HEK293 (cell line): ENCODE data around the gene PI4KA.

Source experiments
- CTCF ChIA-PET: fragments of 350-600 bp; formaldehyde crosslinking; extraction: SDS; loops from one replicate; lab custom pipeline; 2021; ENCODE audit warnings: antibody characterized with exemption; lab: Yijun Ruan, JAX
- POLR2A ChIA-PET: fragments of 300-600 bp; formaldehyde crosslinking; extraction: SDS; loops from one replicate; lab custom pipeline; 2020; ENCODE audit warnings: antibody characterized with exemption, inconsistent platforms; lab: Yijun Ruan, JAX
- H3K27ac ChIP-seq: fragments of 200-500 bp; sonication (Bioruptor generic); 2 replicates; pipeline ENCODE4 v1.5.1; 2014; ENCODE audit warnings: low read depth, low read length, control low read depth, inconsistent platforms; ENCODE audit errors: extremely low read depth
- H3K36me3 ChIP-seq, 2 experiments: fragments of 200-500 bp in 1 of 2; sonication (Bioruptor generic) in 1 of 2; 1 replicate in 1 of 2; 2 replicates in 1 of 2; pipeline ENCODE4 v1.5.1; 2014 to 2017; ENCODE audit warnings: inconsistent platforms in 2 of 2, low read length in 2 of 2; ENCODE audit not compliant: control insufficient read depth in 2 of 2, insufficient read depth in 1 of 2
- H3K4me1 ChIP-seq: fragments of 200-500 bp; sonication (Bioruptor generic); 2 replicates; pipeline ENCODE4 v1.5.1; 2014; ENCODE audit warnings: mild to moderate bottlenecking, low read length, inconsistent platforms; ENCODE audit not compliant: control insufficient read depth, insufficient read depth
- H3K4me3 ChIP-seq: 2 replicates; pipeline ENCODE4 v1.5.1; 2011; ENCODE audit warnings: low read depth, mild to moderate bottlenecking, control low read depth, low read length, moderate library complexity
- H3K9me3 ChIP-seq: fragments of 200-500 bp; sonication (Bioruptor generic); 2 replicates; pipeline ENCODE4 v1.5.1; 2014; ENCODE audit warnings: low read depth, low read length, inconsistent platforms; ENCODE audit not compliant: control insufficient read depth, insufficient read depth
- INSM2 ChIP-seq: fragments of 450-650 bp; formaldehyde crosslinking; IDR thresholded peaks from 2 replicates; pipeline ENCODE4 v1.5.1; 2016; ENCODE audit warnings: missing biosample characterization, missing genetic modification characterization
- SP3 ChIP-seq: fragments of 450-650 bp; formaldehyde crosslinking; IDR thresholded peaks from 2 replicates; pipeline ENCODE4 v1.5.1; 2016; ENCODE audit warnings: missing biosample characterization, missing genetic modification characterization
- ZBTB20 ChIP-seq: fragments of 450-650 bp; formaldehyde crosslinking; IDR thresholded peaks from 2 replicates; pipeline ENCODE4 v1.5.1; 2016; ENCODE audit warnings: missing biosample characterization, missing genetic modification characterization
- ZBTB48 ChIP-seq: fragments of 450-650 bp; formaldehyde crosslinking; IDR thresholded peaks from 2 replicates; pipeline ENCODE4 v1.5.1; 2016; ENCODE audit warnings: missing biosample characterization, missing genetic modification characterization
- ZIC2 ChIP-seq: fragments of 450-650 bp; formaldehyde crosslinking; IDR thresholded peaks from 2 replicates; pipeline ENCODE4 v1.5.1; 2016; ENCODE audit warnings: missing biosample characterization, missing genetic modification characterization
- ZNF140 ChIP-seq: fragments of 450-650 bp; formaldehyde crosslinking; IDR thresholded peaks from 2 replicates; pipeline ENCODE4 v1.5.1; 2016; ENCODE audit warnings: missing biosample characterization, missing genetic modification characterization
- ZNF148 ChIP-seq: fragments of 450-650 bp; formaldehyde crosslinking; IDR thresholded peaks from 2 replicates; pipeline ENCODE4 v1.5.0; 2017; ENCODE audit warnings: missing biosample characterization, missing genetic modification characterization, borderline replicate concordance
- ZNF169 ChIP-seq: fragments of 450-650 bp; formaldehyde crosslinking; IDR thresholded peaks from 2 replicates; pipeline ENCODE4 v1.5.1; 2016; ENCODE audit warnings: missing biosample characterization, missing genetic modification characterization
- ZNF2 ChIP-seq: fragments of 450-650 bp; formaldehyde crosslinking; IDR thresholded peaks from 2 replicates; pipeline ENCODE4 v1.5.1; 2016; ENCODE audit warnings: missing biosample characterization, missing genetic modification characterization
- ZNF211 ChIP-seq: fragments of 450-650 bp; formaldehyde crosslinking; IDR thresholded peaks from 2 replicates; pipeline ENCODE4 v1.5.1; 2016; ENCODE audit warnings: low read depth, missing biosample characterization, missing genetic modification characterization
- ZNF24 ChIP-seq: fragments of 450-650 bp; formaldehyde crosslinking; IDR thresholded peaks from 2 replicates; pipeline ENCODE4 v1.5.1; 2016; ENCODE audit warnings: missing biosample characterization, missing genetic modification characterization
- ZNF26 ChIP-seq: fragments of 450-650 bp; formaldehyde crosslinking; IDR thresholded peaks from 2 replicates; pipeline ENCODE4 v1.5.1; 2016; ENCODE audit warnings: missing biosample characterization, missing genetic modification characterization
- ZNF398 ChIP-seq: fragments of 450-650 bp; formaldehyde crosslinking; IDR thresholded peaks from 2 replicates; pipeline ENCODE4 v1.5.1; 2017; ENCODE audit warnings: missing biosample characterization, missing genetic modification characterization
- ZNF404 ChIP-seq: fragments of 450-650 bp; formaldehyde crosslinking; IDR thresholded peaks from 2 replicates; pipeline ENCODE4 v1.5.1; 2017; ENCODE audit warnings: missing biosample characterization, missing genetic modification characterization
- ZNF48 ChIP-seq: fragments of 450-650 bp; formaldehyde crosslinking; IDR thresholded peaks from 2 replicates; pipeline ENCODE4 v1.5.1; 2016; ENCODE audit warnings: missing biosample characterization, missing genetic modification characterization
- ZNF645 ChIP-seq: fragments of 450-650 bp; formaldehyde crosslinking; IDR thresholded peaks from 2 replicates; pipeline ENCODE4; 2016; ENCODE audit warnings: missing biosample characterization, missing genetic modification characterization
- ZNF791 ChIP-seq: fragments of 450-650 bp; formaldehyde crosslinking; IDR thresholded peaks from 2 replicates; pipeline ENCODE4 v1.5.1; 2016; ENCODE audit warnings: missing biosample characterization, missing genetic modification characterization
- ZNF830 ChIP-seq: fragments of 450-650 bp; IDR thresholded peaks from 2 replicates; pipeline ENCODE4 v1.5.0; 2018; ENCODE audit warnings: missing biosample characterization, missing genetic modification characterization, low read depth, mild to moderate bottlenecking, moderate library complexity
- ZSCAN23 ChIP-seq: fragments of 450-650 bp; formaldehyde crosslinking; IDR thresholded peaks from 2 replicates; pipeline ENCODE4 v1.5.1; 2016; ENCODE audit warnings: missing biosample characterization, missing genetic modification characterization

PI4KA gene

GRCh38 chr22:20741008-20741633, 117.5 kb downstream of the PI4KA start:
- CTCF ChIA-PET, result interaction anchor here (0.6 to 2.3 kb wide), 19 partner anchors 10 to 338 kb away, joined by 3 to 11 read pairs (median 5); partner anchors contain the start of gene SERPIND1

GRCh38 chr22:20740222-20740951, 118.2 kb downstream of the PI4KA start:
- Histone ChIP-seq H3K4me3 (no peak overlapping the region), H3K27ac (no peak overlapping the region), H3K4me1 (no peaks in the 10 kb centered on the region), H3K36me3 (peaks cover 0 to 63% of the 10 kb centered on the region in 2 experiments; a peak in 1 of 3 replicates), H3K9me3 (no peaks in the 10 kb centered on the region)
- ChIA-PET CTCF (interaction anchor here (0.6 to 1.9 kb wide), 7 partner anchors 8 to 338 kb away, joined by 3 to 7 read pairs (median 4); no protein-coding TSS in a partner anchor), POLR2A (no interaction called here)
- TF ChIP-seq ZSCAN23 (tag by site-specific recombination), result no peak
- TF ChIP-seq ZNF48 (tag by site-specific recombination), result no peak
- no peak for TF ChIP-seq ZNF169
- TF ChIP-seq SP3 (tag by site-specific recombination), result no peak
- TF ChIP-seq ZNF140 (tag by site-specific recombination), result no peak
- no peak for TF ChIP-seq ZNF791 (tag by site-specific recombination)
- TF ChIP-seq ZIC2 (tag by site-specific recombination), result no peak
- TF ChIP-seq ZNF211 (tag by site-specific recombination), result no peak
- no peak for TF ChIP-seq ZNF26 (tag by site-specific recombination)
- no peak for TF ChIP-seq ZNF2

More at GRCh38 chr22:20741008-20741633, 117.5 kb downstream of the PI4KA start:
- POLR2A ChIA-PET, result no interaction called here
- no peak overlapping the region for H3K4me3 ChIP-seq
- TF ChIP-seq SP3 (tag by site-specific recombination) (no peak), ZNF830 (no peak), ZNF645 (tag by site-specific recombination) (no peak), ZBTB48 (no peak), INSM2 (tag by site-specific recombination) (no peak), ZNF148 (tag by site-specific recombination) (no peak), ZBTB20 (no peak), ZNF404 (tag by site-specific recombination) (no peak), ZNF24 (tag by site-specific recombination) (no peak), ZNF398 (tag by site-specific recombination) (no peak)
- H3K4me1 ChIP-seq, result no peaks in the 10 kb centered on the region
- H3K36me3 ChIP-seq, result peaks cover 0 to 67% of the 10 kb centered on the region in 2 experiments; a peak in 1 of 3 replicates
- H3K27ac ChIP-seq, result no peak overlapping the region
- H3K9me3 ChIP-seq, result no peaks in the 10 kb centered on the region
